Forelimb muscle (tissue), 1 donor: ENCODE measurements around the gene EPAS1. TPM values are rescaled to one million over a fixed set of nuclear protein-coding genes. Genes with fewer than 3 reads are reported as not detected.

Experiments
- DNase-seq: peaks from one replicate; pipeline ENCODE4 v3.0.0-alpha.2; 2013; ENCODE audit warnings: low read depth
- polyA plus RNA-seq: library from polyadenylated mRNA; unstranded; fragments of 120-200 nt; gene quantifications from one replicate; pipeline ENCODE4 v1.2.1, GENCODE V29; 2013; ENCODE audit not compliant: insufficient read length

EPAS1 gene
- polyA plus RNA-seq, 1 donor = 29.6 TPM

- no peak for DNase-seq
Measured at GRCh38 chr2:46407852-46408455, 110.7 kb downstream of the EPAS1 start.

- no peak for DNase-seq
Measured at GRCh38 chr2:46409756-46410155, 112.5 kb downstream of the EPAS1 start.

GRCh38 chr2:46410273-46411244 is 113.4 kb downstream of the EPAS1 start:
- DNase-seq = no peak

- DNase-seq = no peak
Measured at GRCh38 chr2:46411245-46411641, 114.0 kb downstream of the EPAS1 start.

GRCh38 chr2:46411985-46412384 is 114.8 kb downstream of the EPAS1 start:
- DNase-seq = no peak

GRCh38 chr2:46413111-46413510 is 115.9 kb downstream of the EPAS1 start:
- DNase-seq = no peak

GRCh38 chr2:46413631-46414030 is 116.4 kb downstream of the EPAS1 start:
- DNase-seq = no peak

GRCh38 chr2:46414701-46415100 is 117.5 kb downstream of the EPAS1 start:
- no peak for DNase-seq

- DNase-seq = no peak
Measured at GRCh38 chr2:46416280-46416679, 119.1 kb downstream of the EPAS1 start.

GRCh38 chr2:46416739-46417403 is 119.7 kb downstream of the EPAS1 start:
- no peak for DNase-seq

- no peak for DNase-seq
Measured at GRCh38 chr2:46420945-46421344, 123.7 kb downstream of the EPAS1 start.

GRCh38 chr2:46421361-46421760 is 124.2 kb downstream of the EPAS1 start:
- no peak for DNase-seq

GRCh38 chr2:46422717-46423394 is 125.6 kb downstream of the EPAS1 start:
- DNase-seq = no peak

- no peak for DNase-seq
Measured at GRCh38 chr2:46424937-46425336, 127.7 kb downstream of the EPAS1 start.

- no peak for DNase-seq
Measured at GRCh38 chr2:46428911-46429436, 131.8 kb downstream of the EPAS1 start.

GRCh38 chr2:46430413-46430812 is 133.2 kb downstream of the EPAS1 start:
- DNase-seq = no peak

GRCh38 chr2:46430992-46431391 is 133.8 kb downstream of the EPAS1 start:
- no peak for DNase-seq

- DNase-seq = no peak
Measured at GRCh38 chr2:46431481-46432235, 134.5 kb downstream of the EPAS1 start.

- no peak for DNase-seq
Measured at GRCh38 chr2:46434851-46435273, 137.7 kb downstream of the EPAS1 start.

- DNase-seq = no peak
Measured at GRCh38 chr2:46435353-46435752, 138.1 kb downstream of the EPAS1 start.

GRCh38 chr2:46435796-46436360 is 138.7 kb downstream of the EPAS1 start:
- no peak for DNase-seq
